GM19463 (cell line): ENCODE results near the gene TMEM245.
"Not testable (repeated sequence)": the region's sequence is repeated elsewhere in the genome, so short reads cannot be mapped to it uniquely, and the experiment has no call there.

ENCODE experiments used
- ATAC-seq: cut with Tn5 transposase; IDR thresholded peaks from one replicate; pipeline ENCODE4 v1.9.1; 2021; ENCODE audit warnings: mild to moderate bottlenecking, moderate library complexity; ENCODE audit not compliant: unreplicated experiment

The TMEM245 gene

GRCh38 chr9:109072133-109072692 lies 47.5 kb downstream of the TMEM245 start:
- no peak for ATAC-seq

GRCh38 chr9:109068764-109069163 lies 51.0 kb downstream of the TMEM245 start:
- no peak for ATAC-seq

- ATAC-seq: no peak
Measured at GRCh38 chr9:109064963-109065702, 54.6 kb downstream of the TMEM245 start.

- no peak for ATAC-seq
Measured at GRCh38 chr9:109063760-109064159, 56.0 kb downstream of the TMEM245 start.

GRCh38 chr9:109062543-109062942 lies 57.2 kb downstream of the TMEM245 start:
- ATAC-seq: no peak

GRCh38 chr9:109060191-109060590 lies 59.6 kb downstream of the TMEM245 start:
- ATAC-seq: no peak

- not testable (repeated sequence) for ATAC-seq
Measured at GRCh38 chr9:109053121-109053520, 66.6 kb downstream of the TMEM245 start.

- no peak for ATAC-seq
Measured at GRCh38 chr9:109052416-109052815, 67.3 kb downstream of the TMEM245 start.

GRCh38 chr9:109051733-109052132 lies 68.0 kb downstream of the TMEM245 start:
- no peak for ATAC-seq

- no peak for ATAC-seq
Measured at GRCh38 chr9:109050444-109050843, 69.3 kb downstream of the TMEM245 start.

GRCh38 chr9:109048822-109049221 lies 70.9 kb downstream of the TMEM245 start:
- ATAC-seq: no peak

- ATAC-seq: no peak
Measured at GRCh38 chr9:109047259-109047658, 72.5 kb downstream of the TMEM245 start.

GRCh38 chr9:109046346-109046745 lies 73.4 kb downstream of the TMEM245 start:
- ATAC-seq: no peak

GRCh38 chr9:109043578-109043977 lies 76.2 kb downstream of the TMEM245 start:
- ATAC-seq: no peak

- ATAC-seq: no peak
Measured at GRCh38 chr9:109040571-109040970, 79.2 kb downstream of the TMEM245 start.

- no peak for ATAC-seq
Measured at GRCh38 chr9:109039539-109039938, 80.2 kb downstream of the TMEM245 start.

- no peak for ATAC-seq
Measured at GRCh38 chr9:109037946-109038715, 81.6 kb downstream of the TMEM245 start.

- ATAC-seq: no peak
Measured at GRCh38 chr9:109036744-109037680, 82.7 kb downstream of the TMEM245 start.

- ATAC-seq: no peak
Measured at GRCh38 chr9:109035684-109036423, 83.9 kb downstream of the TMEM245 start.
